T-helper 2 cell treated with Interferon-gamma antibody and Interleukin-4, amounts not matched to agents 5 μg/mL and 100 μg/mL, for 36 hours (primary cell): Measurements from ENCODE around the gene SLC35E2B.
A peak's percentile ranks its signal among the peaks of the same experiment; 100 is the strongest.
"Not testable (repeated sequence)": the region's sequence is repeated elsewhere in the genome, so short reads cannot be mapped to it uniquely, and the experiment has no call there.

ENCODE experiments used
- DNase-seq: peaks from one replicate; pipeline ENCODE4 v3.0.0; 2021; ENCODE audit warnings: low spot score
- H3K27ac Mint-ChIP-seq: one replicate; pipeline ENCODE4 v1.8.0; 2021; ENCODE audit warnings: mild to moderate bottlenecking, mixed read lengths
- H3K27me3 Mint-ChIP-seq: one replicate; pipeline ENCODE4 v1.8.0; 2021; ENCODE audit warnings: low read depth, mixed read lengths
- H3K36me3 Mint-ChIP-seq: one replicate; pipeline ENCODE4 v1.8.0; 2021; ENCODE audit warnings: low read depth, mixed read lengths
- H3K4me1 Mint-ChIP-seq: one replicate; pipeline ENCODE4 v1.8.0; 2021; ENCODE audit warnings: low read depth, mixed read lengths
- H3K4me3 Mint-ChIP-seq: one replicate; pipeline ENCODE4 v1.8.0; 2022; ENCODE audit warnings: mild to moderate bottlenecking, moderate library complexity, mixed read lengths
- H3K9me3 Mint-ChIP-seq: one replicate; pipeline ENCODE4 v1.8.0; 2021; ENCODE audit warnings: mixed read lengths

Gene SLC35E2B

GRCh38 chr1:1692324-1692713 is 276 bp downstream of the SLC35E2B start:
- H3K27me3 Mint-ChIP-seq, H3K9me3 Mint-ChIP-seq, H3K4me1 Mint-ChIP-seq, H3K36me3 Mint-ChIP-seq: not testable (repeated sequence)
- Mint-ChIP-seq H3K27ac (peak overlapping the region; percentile 96), H3K4me3 (peak overlapping the region; percentile 82)
- peak; percentile 80 for DNase-seq

- not testable (repeated sequence) for DNase-seq, H3K27ac Mint-ChIP-seq, H3K27me3 Mint-ChIP-seq, H3K4me3 Mint-ChIP-seq, H3K9me3 Mint-ChIP-seq, H3K4me1 Mint-ChIP-seq, H3K36me3 Mint-ChIP-seq
These were observed 1.2 kb downstream of the SLC35E2B start for GRCh38 chr1:1691443-1691842.

- not testable (repeated sequence) for H3K4me1 Mint-ChIP-seq, H3K36me3 Mint-ChIP-seq, H3K27ac Mint-ChIP-seq, DNase-seq, H3K27me3 Mint-ChIP-seq, H3K4me3 Mint-ChIP-seq, H3K9me3 Mint-ChIP-seq
These were observed 3.1 kb downstream of the SLC35E2B start for GRCh38 chr1:1689526-1689925.

GRCh38 chr1:1687846-1688245 is 4.7 kb downstream of the SLC35E2B start:
- peaks cover 4% of the 10 kb centered on the region for H3K4me1 Mint-ChIP-seq
- H3K9me3 Mint-ChIP-seq = no peaks in the 10 kb centered on the region
- H3K4me3 Mint-ChIP-seq = no peak overlapping the region
- no peak for DNase-seq
- no peaks in the 10 kb centered on the region for H3K27me3 Mint-ChIP-seq
- H3K36me3 Mint-ChIP-seq = peaks cover 15% of the 10 kb centered on the region
- no peak overlapping the region for H3K27ac Mint-ChIP-seq

GRCh38 chr1:1684031-1684681 is 8.4 kb downstream of the SLC35E2B start:
- DNase-seq = no peak
- Mint-ChIP-seq H3K4me3 (no peak overlapping the region), H3K4me1 (peaks cover 7% of the 10 kb centered on the region), H3K27me3 (no peaks in the 10 kb centered on the region), H3K9me3 (no peaks in the 10 kb centered on the region), H3K27ac (no peak overlapping the region), H3K36me3 (peaks cover 13% of the 10 kb centered on the region)

GRCh38 chr1:1683104-1683905 is 9.3 kb downstream of the SLC35E2B start:
- Mint-ChIP-seq H3K4me3 (no peak overlapping the region), H3K4me1 (peaks cover 15% of the 10 kb centered on the region), H3K9me3 (no peaks in the 10 kb centered on the region), H3K27me3 (no peaks in the 10 kb centered on the region), H3K36me3 (peaks cover 11% of the 10 kb centered on the region), H3K27ac (no peak overlapping the region)
- DNase-seq = no peak

- DNase-seq = no peak
- H3K4me3 Mint-ChIP-seq = no peak overlapping the region
- H3K4me1 Mint-ChIP-seq = peaks cover 22% of the 10 kb centered on the region
- no peaks in the 10 kb centered on the region for H3K27me3 Mint-ChIP-seq
- peaks cover 12% of the 10 kb centered on the region for H3K36me3 Mint-ChIP-seq
- H3K9me3 Mint-ChIP-seq = no peaks in the 10 kb centered on the region
- H3K27ac Mint-ChIP-seq = peak overlapping the region; percentile 15
These were observed 11.7 kb downstream of the SLC35E2B start for GRCh38 chr1:1680912-1681273.

GRCh38 chr1:1680031-1680911 is 12.3 kb downstream of the SLC35E2B start:
- Mint-ChIP-seq H3K9me3 (no peaks in the 10 kb centered on the region), H3K4me1 (peaks cover 20% of the 10 kb centered on the region), H3K27ac (no peak overlapping the region), H3K4me3 (no peak overlapping the region), H3K36me3 (peaks cover 12% of the 10 kb centered on the region), H3K27me3 (no peaks in the 10 kb centered on the region)
- DNase-seq = no peak

- Mint-ChIP-seq H3K27me3 (no peaks in the 10 kb centered on the region), H3K27ac (peak overlapping the region; percentile 91), H3K9me3 (no peaks in the 10 kb centered on the region), H3K4me1 (peaks cover 20% of the 10 kb centered on the region), H3K36me3 (peaks cover 14% of the 10 kb centered on the region), H3K4me3 (peak overlapping the region; percentile 90)
- peak; percentile 55 for DNase-seq
These were observed 13.8 kb downstream of the SLC35E2B start for GRCh38 chr1:1678581-1679380.

- no peaks in the 10 kb centered on the region for H3K9me3 Mint-ChIP-seq
- H3K36me3 Mint-ChIP-seq = peaks cover 8% of the 10 kb centered on the region
- H3K27me3 Mint-ChIP-seq = no peaks in the 10 kb centered on the region
- peak overlapping the region; percentile 91 for H3K27ac Mint-ChIP-seq
- DNase-seq = no peak
- peak overlapping the region; percentile 90 for H3K4me3 Mint-ChIP-seq
- H3K4me1 Mint-ChIP-seq = peaks cover 20% of the 10 kb centered on the region
These were observed 14.6 kb downstream of the SLC35E2B start for GRCh38 chr1:1677718-1678580.

GRCh38 chr1:1676087-1676486 is 16.5 kb downstream of the SLC35E2B start:
- peaks cover 20% of the 10 kb centered on the region for H3K4me1 Mint-ChIP-seq
- not testable (repeated sequence) for H3K4me3 Mint-ChIP-seq, H3K9me3 Mint-ChIP-seq, H3K27me3 Mint-ChIP-seq, H3K27ac Mint-ChIP-seq, DNase-seq, H3K36me3 Mint-ChIP-seq

- H3K27ac Mint-ChIP-seq, DNase-seq, H3K9me3 Mint-ChIP-seq, H3K27me3 Mint-ChIP-seq, H3K4me3 Mint-ChIP-seq, H3K36me3 Mint-ChIP-seq: not testable (repeated sequence)
- peaks cover 20% of the 10 kb centered on the region for H3K4me1 Mint-ChIP-seq
These were observed 17.4 kb downstream of the SLC35E2B start for GRCh38 chr1:1675218-1675617.

GRCh38 chr1:1674806-1675205 is 17.8 kb downstream of the SLC35E2B start:
- not testable (repeated sequence) for H3K9me3 Mint-ChIP-seq, H3K4me3 Mint-ChIP-seq, H3K27me3 Mint-ChIP-seq, H3K27ac Mint-ChIP-seq, DNase-seq
- H3K36me3 Mint-ChIP-seq = peaks cover 10% of the 10 kb centered on the region
- peaks cover 20% of the 10 kb centered on the region for H3K4me1 Mint-ChIP-seq
